BLaER1 (cell line): ENCODE results near the gene PRR13.

Experiments used
- H3K27ac ChIP-seq: shearing (Covaris generic); formaldehyde crosslinking; 2 replicates; pipeline ENCODE4 v1.8.1; 2022
- H3K27me3 ChIP-seq: shearing (Covaris generic); formaldehyde crosslinking; 2 replicates; pipeline ENCODE4 v1.8.1; 2022
- H3K36me3 ChIP-seq: shearing (Covaris generic); formaldehyde crosslinking; 2 replicates; pipeline ENCODE4 v1.8.1; 2022
- H3K4me1 ChIP-seq: shearing (Covaris generic); formaldehyde crosslinking; 2 replicates; pipeline ENCODE4 v1.8.1; 2022
- H3K4me2 ChIP-seq: shearing (Covaris generic); formaldehyde crosslinking; 2 replicates; pipeline ENCODE4 v1.8.1; 2022
- H3K4me3 ChIP-seq: shearing (Covaris generic); formaldehyde crosslinking; 2 replicates; pipeline ENCODE4 v1.8.1; 2022
- H3K9ac ChIP-seq: shearing (Covaris generic); formaldehyde crosslinking; 2 replicates; pipeline ENCODE4 v1.8.1; 2022
- H3K9me3 ChIP-seq: shearing (Covaris generic); formaldehyde crosslinking; 2 replicates; pipeline ENCODE4 v1.8.1; 2022
- H4K20me1 ChIP-seq: shearing (Covaris generic); formaldehyde crosslinking; 2 replicates; pipeline ENCODE4 v1.8.1; 2022
- Cebpa-rat ChIP-seq: shearing (Covaris generic); IDR thresholded peaks from 2 replicates; pipeline ENCODE4 v1.8.1; 2022

Gene PRR13

GRCh38 chr12:53456654-53457366 is 15.3 kb downstream of the PRR13 start:
- no peaks in the 10 kb centered on the region for H3K9me3 ChIP-seq
- H3K4me3 ChIP-seq = no peak overlapping the region
- peaks cover 19% of the 10 kb centered on the region for H3K4me1 ChIP-seq
- no peak overlapping the region for H3K27ac ChIP-seq
- peaks cover 87% of the 10 kb centered on the region for H3K36me3 ChIP-seq
- no peaks in the 10 kb centered on the region for H3K27me3 ChIP-seq
- no peak overlapping the region for H3K9ac ChIP-seq
- no peak overlapping the region for H3K4me2 ChIP-seq
- no peak for TF ChIP-seq Cebpa-rat
- H4K20me1 ChIP-seq = peaks cover 94% of the 10 kb centered on the region

- Histone ChIP-seq H3K27ac (no peak overlapping the region), H3K4me1 (peaks cover 9% of the 10 kb centered on the region), H3K4me2 (no peak overlapping the region), H3K36me3 (peaks cover 100% of the 10 kb centered on the region), H3K27me3 (no peaks in the 10 kb centered on the region), H4K20me1 (peaks cover 100% of the 10 kb centered on the region), H3K4me3 (no peak overlapping the region), H3K9me3 (no peaks in the 10 kb centered on the region), H3K9ac (no peak overlapping the region; the same call in 1 of the 2 replicates)
- TF ChIP-seq Cebpa-rat = no peak
Observed at GRCh38 chr12:53459097-53459496, 17.6 kb downstream of the PRR13 start.

- Histone ChIP-seq H3K4me3 (no peak overlapping the region), H3K4me1 (no peaks in the 10 kb centered on the region), H3K36me3 (peaks cover 99% of the 10 kb centered on the region), H3K4me2 (no peak overlapping the region), H3K27me3 (no peaks in the 10 kb centered on the region), H3K27ac (no peak overlapping the region), H3K9me3 (no peaks in the 10 kb centered on the region), H3K9ac (no peak overlapping the region), H4K20me1 (peaks cover 100% of the 10 kb centered on the region)
- TF ChIP-seq Cebpa-rat = no peak
Observed at GRCh38 chr12:53461059-53461458, 19.5 kb downstream of the PRR13 start.

GRCh38 chr12:53461591-53461990 is 20.1 kb downstream of the PRR13 start:
- no peaks in the 10 kb centered on the region for H3K27me3 ChIP-seq
- no peak for TF ChIP-seq Cebpa-rat
- H3K4me3 ChIP-seq = no peak overlapping the region
- peaks cover 99% of the 10 kb centered on the region for H3K36me3 ChIP-seq
- no peak overlapping the region for H3K4me2 ChIP-seq
- no peak overlapping the region for H3K27ac ChIP-seq
- H3K9ac ChIP-seq = no peak overlapping the region
- H3K9me3 ChIP-seq = no peaks in the 10 kb centered on the region
- no peaks in the 10 kb centered on the region for H3K4me1 ChIP-seq
- H4K20me1 ChIP-seq = peaks cover 100% of the 10 kb centered on the region

GRCh38 chr12:53462935-53463334 is 21.4 kb downstream of the PRR13 start:
- H3K27ac ChIP-seq = no peak overlapping the region
- peaks cover 100% of the 10 kb centered on the region for H4K20me1 ChIP-seq
- H3K9ac ChIP-seq = no peak overlapping the region
- peaks cover 99% of the 10 kb centered on the region for H3K36me3 ChIP-seq
- TF ChIP-seq Cebpa-rat = no peak
- no peak overlapping the region for H3K4me2 ChIP-seq
- no peaks in the 10 kb centered on the region for H3K9me3 ChIP-seq
- no peaks in the 10 kb centered on the region for H3K4me1 ChIP-seq
- no peak overlapping the region for H3K4me3 ChIP-seq
- H3K27me3 ChIP-seq = no peaks in the 10 kb centered on the region

- peaks cover 100% of the 10 kb centered on the region for H4K20me1 ChIP-seq
- no peaks in the 10 kb centered on the region for H3K9me3 ChIP-seq
- peaks cover 99% of the 10 kb centered on the region for H3K36me3 ChIP-seq
- no peaks in the 10 kb centered on the region for H3K27me3 ChIP-seq
- H3K9ac ChIP-seq = no peak overlapping the region
- H3K4me2 ChIP-seq = no peak overlapping the region
- H3K4me3 ChIP-seq = no peak overlapping the region
- no peaks in the 10 kb centered on the region for H3K4me1 ChIP-seq
- no peak overlapping the region for H3K27ac ChIP-seq
- TF ChIP-seq Cebpa-rat = no peak
Observed at GRCh38 chr12:53463802-53464560, 22.4 kb downstream of the PRR13 start.

GRCh38 chr12:53464685-53465418 is 23.3 kb downstream of the PRR13 start:
- Histone ChIP-seq H3K36me3 (peaks cover 99% of the 10 kb centered on the region), H3K9me3 (no peaks in the 10 kb centered on the region), H3K4me2 (no peak overlapping the region), H3K27ac (no peak overlapping the region), H3K4me1 (no peaks in the 10 kb centered on the region), H3K4me3 (no peak overlapping the region), H3K27me3 (no peaks in the 10 kb centered on the region), H3K9ac (no peak overlapping the region), H4K20me1 (peaks cover 100% of the 10 kb centered on the region)
- no peak for TF ChIP-seq Cebpa-rat

GRCh38 chr12:53465679-53466078 is 24.1 kb downstream of the PRR13 start:
- Histone ChIP-seq H4K20me1 (peaks cover 100% of the 10 kb centered on the region), H3K4me3 (no peak overlapping the region), H3K9ac (no peak overlapping the region), H3K27me3 (no peaks in the 10 kb centered on the region), H3K9me3 (no peaks in the 10 kb centered on the region), H3K36me3 (peaks cover 99% of the 10 kb centered on the region), H3K4me2 (no peak overlapping the region), H3K4me1 (no peaks in the 10 kb centered on the region), H3K27ac (no peak overlapping the region)
- no peak for TF ChIP-seq Cebpa-rat

GRCh38 chr12:53466640-53467039 is 25.1 kb downstream of the PRR13 start:
- no peaks in the 10 kb centered on the region for H3K9me3 ChIP-seq
- no peak overlapping the region for H3K4me2 ChIP-seq
- no peak for TF ChIP-seq Cebpa-rat
- peaks cover 99% of the 10 kb centered on the region for H4K20me1 ChIP-seq
- peaks cover 98% of the 10 kb centered on the region for H3K36me3 ChIP-seq
- H3K27me3 ChIP-seq = no peaks in the 10 kb centered on the region
- no peak overlapping the region for H3K4me3 ChIP-seq
- H3K27ac ChIP-seq = no peak overlapping the region
- H3K9ac ChIP-seq = no peak overlapping the region
- no peaks in the 10 kb centered on the region for H3K4me1 ChIP-seq

GRCh38 chr12:53467082-53467481 is 25.5 kb downstream of the PRR13 start:
- Histone ChIP-seq H3K9ac (no peak overlapping the region), H3K4me1 (no peaks in the 10 kb centered on the region), H3K4me2 (no peak overlapping the region), H4K20me1 (peaks cover 99% of the 10 kb centered on the region), H3K4me3 (no peak overlapping the region), H3K9me3 (no peaks in the 10 kb centered on the region), H3K36me3 (peaks cover 98% of the 10 kb centered on the region), H3K27ac (no peak overlapping the region), H3K27me3 (no peaks in the 10 kb centered on the region)
- TF ChIP-seq Cebpa-rat = no peak
